Testis (tissue), 3 donors: ENCODE data around the gene LRRC49. TPM values are rescaled to one million over a fixed set of nuclear protein-coding genes. Genes with fewer than 3 reads are reported as not detected.
"Not testable (repeated sequence)": the region's sequence is repeated elsewhere in the genome, so short reads cannot be mapped to it uniquely, and the experiment has no call there.

ENCODE experiments used
- DNase-seq: peaks from one replicate; pipeline ENCODE4 v3.0.0-alpha.2; 2019
- H3K27ac ChIP-seq, 2 donors: fragments of 200-600 bp; sonication (generic); one replicate each; pipeline ENCODE4 v1.5.1; 2019
- H3K27me3 ChIP-seq: fragments of 200-600 bp; sonication (generic); one replicate; pipeline ENCODE4 v1.5.1; 2019
- H3K36me3 ChIP-seq: fragments of 200-600 bp; sonication (generic); one replicate; pipeline ENCODE4 v1.5.1; 2017; ENCODE audit warnings: low read depth; ENCODE audit errors: missing control alignments
- H3K4me1 ChIP-seq: fragments of 200-600 bp; sonication (generic); one replicate; pipeline ENCODE4 v1.5.1; 2019
- H3K4me3 ChIP-seq, 2 donors: fragments of 200-600 bp; sonication (generic); one replicate each; pipeline ENCODE4 v1.5.1; 2017 to 2019
- H3K9me3 ChIP-seq: fragments of 200-600 bp; sonication (generic); one replicate; pipeline ENCODE4 v1.5.1; 2017
- POLR2A ChIP-seq: fragments of 450-650 bp; IDR thresholded peaks from one replicate; pipeline ENCODE4 v1.6.1; 2017; ENCODE audit warnings: antibody characterized with exemption, mild to moderate bottlenecking, moderate library complexity
- WGBS, 2 donors: methylation state at CpG; one replicate each; pipeline ENCODE4 v1.1.5; 2018; 5-methylcytosine and 5-hydroxymethylcytosine counted together
- intact Hi-C: fragments of 100-400 bp; cut with DNase I; formaldehyde crosslinking; loops from one replicate; pipeline ENCODE4 v1.15.1; 2023; ENCODE audit warnings: low total_unique reads
- polyA plus RNA-seq: library from polyadenylated mRNA; stranded (reverse); fragments of 350-450 nt; fragmentation: Illumina TruSeq; extraction: RNeasy Lipid Tissue Mini Kit (QIAGEN cat#74804); gene quantifications from one replicate; pipeline ENCODE4 v1.2.3, GENCODE V29; 2014; ENCODE audit warnings: low read depth, low replicate concordance; ENCODE audit not compliant: insufficient read depth
- total RNA-seq, 2 donors: library from RNA; depleted of rRNA; stranded (reverse); fragments of >200 nt; gene quantifications; one replicate each; pipeline ENCODE4 v1.2.3, GENCODE V29; 2016
- TF ChIP-seq, protein P1 (sequence below), 3 experiments: fragments of 450-650 bp in 2 of 3; fragments of 200-600 bp in 1 of 3; sonication (generic) in 1 of 3; IDR thresholded peaks; one replicate each; pipeline ENCODE4 v1.5.1; 2016 to 2019; ENCODE audit warnings: antibody characterized with exemption in 3 of 3, mild to moderate bottlenecking in 2 of 3, moderate library complexity in 1 of 3

Gene LRRC49
- total and polyA plus RNA-seq, 3 donors from 2014 or later = 19.9 to 35.4 (median 22.4) TPM

DNA sequence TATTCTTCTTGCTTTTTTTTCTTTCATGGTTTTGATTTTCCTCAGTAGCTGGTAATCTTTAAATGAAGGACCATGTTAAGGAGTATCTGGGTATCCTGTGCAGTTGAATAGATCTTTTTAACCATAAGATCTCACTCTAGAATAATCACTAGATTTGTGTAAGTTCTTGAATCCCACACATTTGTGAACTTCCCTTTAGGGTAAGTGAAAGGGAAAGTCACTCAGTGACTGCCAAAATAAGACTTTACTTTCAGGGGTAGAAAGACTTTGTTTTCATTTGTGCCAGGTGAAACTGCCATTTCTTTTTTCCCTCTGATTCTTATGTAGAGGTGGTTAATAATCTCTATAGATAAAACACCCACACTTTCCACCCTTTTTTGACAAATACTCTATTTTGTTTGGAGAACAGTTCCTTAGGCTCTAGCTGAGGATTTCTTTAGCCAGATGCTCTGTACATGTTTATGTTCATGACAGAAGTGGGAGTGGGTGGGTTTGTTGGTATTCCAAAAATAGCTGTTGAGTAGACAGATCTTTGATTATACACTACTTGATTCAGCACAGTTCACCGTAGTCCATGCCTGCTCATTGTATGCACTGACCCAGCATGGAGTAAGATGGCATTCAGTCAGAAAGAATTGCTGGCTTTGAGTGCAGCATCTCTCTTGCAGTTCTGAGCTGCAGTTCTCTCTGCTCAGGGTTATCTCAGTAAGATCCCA is 28.5 kb downstream of the LRRC49 start:
- H3K27ac ChIP-seq = no peak overlapping the region
- TF ChIP-seq POLR2A = no peak
- TF ChIP-seq, protein P1, sequence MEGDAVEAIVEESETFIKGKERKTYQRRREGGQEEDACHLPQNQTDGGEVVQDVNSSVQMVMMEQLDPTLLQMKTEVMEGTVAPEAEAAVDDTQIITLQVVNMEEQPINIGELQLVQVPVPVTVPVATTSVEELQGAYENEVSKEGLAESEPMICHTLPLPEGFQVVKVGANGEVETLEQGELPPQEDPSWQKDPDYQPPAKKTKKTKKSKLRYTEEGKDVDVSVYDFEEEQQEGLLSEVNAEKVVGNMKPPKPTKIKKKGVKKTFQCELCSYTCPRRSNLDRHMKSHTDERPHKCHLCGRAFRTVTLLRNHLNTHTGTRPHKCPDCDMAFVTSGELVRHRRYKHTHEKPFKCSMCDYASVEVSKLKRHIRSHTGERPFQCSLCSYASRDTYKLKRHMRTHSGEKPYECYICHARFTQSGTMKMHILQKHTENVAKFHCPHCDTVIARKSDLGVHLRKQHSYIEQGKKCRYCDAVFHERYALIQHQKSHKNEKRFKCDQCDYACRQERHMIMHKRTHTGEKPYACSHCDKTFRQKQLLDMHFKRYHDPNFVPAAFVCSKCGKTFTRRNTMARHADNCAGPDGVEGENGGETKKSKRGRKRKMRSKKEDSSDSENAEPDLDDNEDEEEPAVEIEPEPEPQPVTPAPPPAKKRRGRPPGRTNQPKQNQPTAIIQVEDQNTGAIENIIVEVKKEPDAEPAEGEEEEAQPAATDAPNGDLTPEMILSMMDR (IDR thresholded peaks at IDR 0.05) = no peak
- 54 to 69% methylated on average over 1 of the region's 1 CpG for WGBS, 2 donors
- H3K9me3 ChIP-seq = no peaks in the 10 kb centered on the region
- H3K27me3 ChIP-seq = no peaks in the 10 kb centered on the region
- intact Hi-C loops = no loop called here
- H3K36me3 ChIP-seq = no peaks in the 10 kb centered on the region
- no peak overlapping the region for H3K4me3 ChIP-seq
- no peaks in the 10 kb centered on the region for H3K4me1 ChIP-seq
- no peak for DNase-seq

GRCh38 chr15:70922119-70922518 is 29.5 kb downstream of the LRRC49 start:
- H3K4me1 ChIP-seq = no peaks in the 10 kb centered on the region
- intact Hi-C loops = no loop called here
- DNase-seq = no peak

DNA sequence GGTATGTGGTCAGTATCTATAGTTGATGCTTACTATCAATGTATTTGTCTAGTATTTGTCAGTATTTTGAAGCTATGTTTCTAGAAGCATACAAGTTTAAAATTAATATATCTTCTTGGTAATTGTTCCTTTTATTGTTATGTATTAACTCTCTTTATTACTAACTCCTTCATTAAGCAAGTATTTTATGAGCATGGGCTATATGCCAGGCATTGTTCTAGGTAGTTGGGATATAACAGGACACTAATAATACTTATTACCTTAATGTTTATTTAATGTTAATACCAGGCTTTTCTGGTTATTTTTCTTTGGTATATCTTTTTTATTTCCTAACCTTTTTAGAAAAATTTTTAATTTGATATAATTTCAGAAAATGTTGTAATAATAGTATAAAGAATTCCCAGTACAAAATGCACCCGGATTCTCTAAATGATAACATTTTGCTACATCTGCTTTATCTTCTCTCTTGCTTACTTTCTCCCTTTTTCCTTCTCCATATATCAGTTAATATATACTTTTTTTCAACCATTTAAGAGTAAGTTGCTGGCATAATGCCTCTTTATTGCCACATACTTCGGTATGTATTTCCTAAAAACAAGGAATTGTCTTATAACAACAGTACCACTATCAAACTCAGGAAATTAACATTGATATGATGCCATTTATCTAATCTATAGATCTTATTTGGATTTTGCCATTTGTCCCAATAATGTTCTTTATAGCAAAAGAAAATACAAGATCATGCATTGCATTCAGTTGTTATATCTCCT is 30.9 kb downstream of the LRRC49 start:
- H3K36me3 ChIP-seq = no peaks in the 10 kb centered on the region
- TF ChIP-seq, protein P1 (IDR thresholded peaks at IDR 0.05) = no peak
- no peak for TF ChIP-seq POLR2A
- 87 to 90% methylated on average over 2 of the region's 2 CpGs for WGBS, 2 donors
- H3K27me3 ChIP-seq = no peaks in the 10 kb centered on the region
- intact Hi-C loops = no loop called here
- H3K9me3 ChIP-seq = no peaks in the 10 kb centered on the region
- DNase-seq = no peak
- H3K4me3 ChIP-seq = no peak overlapping the region
- H3K27ac ChIP-seq = no peak overlapping the region
- no peaks in the 10 kb centered on the region for H3K4me1 ChIP-seq

More at GRCh38 chr15:70922119-70922518, 29.5 kb downstream of the LRRC49 start:
- TF ChIP-seq, protein P1 (IDR thresholded peaks at IDR 0.05) = no peak
- TF ChIP-seq POLR2A = no peak
- Histone ChIP-seq H3K27me3 (no peaks in the 10 kb centered on the region), H3K27ac (no peak overlapping the region), H3K9me3 (no peaks in the 10 kb centered on the region), H3K36me3 (no peaks in the 10 kb centered on the region), H3K4me3 (no peak overlapping the region)
- WGBS, 2 donors = 96 to 98% methylated on average over 2 of the region's 2 CpGs

DNA sequence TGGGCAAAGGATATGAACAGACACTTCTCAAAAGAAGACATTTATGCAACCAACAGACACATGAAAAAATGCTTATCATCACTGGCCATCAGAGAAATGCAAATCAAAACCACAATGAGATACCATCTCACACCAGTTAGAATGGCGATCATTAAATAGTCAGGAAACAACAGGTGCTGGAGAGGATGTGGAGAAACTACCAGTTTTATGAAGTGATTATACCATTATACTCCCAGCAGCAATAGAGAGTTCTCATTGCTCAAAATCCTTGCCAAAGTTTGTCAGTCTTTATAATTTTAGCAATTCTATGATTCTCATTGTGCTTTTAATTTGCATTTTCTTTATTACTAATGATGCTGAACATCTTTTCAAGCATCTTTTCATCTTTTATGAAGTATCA is 34.3 kb downstream of the LRRC49 start:
- DNase-seq, H3K27me3 ChIP-seq, H3K4me1 ChIP-seq, H3K36me3 ChIP-seq, intact Hi-C loops, H3K27ac ChIP-seq, H3K9me3 ChIP-seq, H3K4me3 ChIP-seq: not testable (repeated sequence)
- 90 to 94% methylated on average over 1 of the region's 1 CpG for WGBS, 2 donors

DNA sequence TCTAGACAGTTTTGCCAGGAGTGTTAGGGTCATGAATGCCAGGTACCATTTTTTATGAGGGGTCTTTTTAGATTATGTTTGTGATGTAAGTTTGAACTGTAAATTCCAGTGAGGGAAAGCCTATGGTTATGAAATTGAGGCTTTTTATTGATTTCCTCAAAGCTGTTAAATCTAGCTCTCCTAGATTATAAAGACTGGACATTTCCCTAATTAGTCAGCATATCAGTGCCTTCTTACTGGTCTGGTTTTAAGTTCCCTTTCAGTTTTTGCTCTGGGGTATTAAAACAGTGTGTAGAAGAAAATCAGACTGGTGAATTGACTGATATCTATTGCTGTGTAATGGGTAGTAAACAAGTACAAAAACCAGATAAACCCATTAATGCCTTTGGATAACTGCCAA is 39.2 kb downstream of the LRRC49 start:
- no peaks in the 10 kb centered on the region for H3K9me3 ChIP-seq
- no peaks in the 10 kb centered on the region for H3K4me1 ChIP-seq
- intact Hi-C loops = no loop called here
- H3K36me3 ChIP-seq = no peaks in the 10 kb centered on the region
- H3K4me3 ChIP-seq = no peak overlapping the region
- no peaks in the 10 kb centered on the region for H3K27me3 ChIP-seq
- H3K27ac ChIP-seq = no peak overlapping the region
- no peak for DNase-seq
- TF ChIP-seq POLR2A = no peak
- TF ChIP-seq, protein P1 (IDR thresholded peaks at IDR 0.05) = no peak
